ENCODE measurements around the gene CHD8.
"Not testable (repeated sequence)": the region's sequence is repeated elsewhere in the genome, so short reads cannot be mapped to it uniquely, and the experiment has no call there.

Gene CHD8

DNA sequence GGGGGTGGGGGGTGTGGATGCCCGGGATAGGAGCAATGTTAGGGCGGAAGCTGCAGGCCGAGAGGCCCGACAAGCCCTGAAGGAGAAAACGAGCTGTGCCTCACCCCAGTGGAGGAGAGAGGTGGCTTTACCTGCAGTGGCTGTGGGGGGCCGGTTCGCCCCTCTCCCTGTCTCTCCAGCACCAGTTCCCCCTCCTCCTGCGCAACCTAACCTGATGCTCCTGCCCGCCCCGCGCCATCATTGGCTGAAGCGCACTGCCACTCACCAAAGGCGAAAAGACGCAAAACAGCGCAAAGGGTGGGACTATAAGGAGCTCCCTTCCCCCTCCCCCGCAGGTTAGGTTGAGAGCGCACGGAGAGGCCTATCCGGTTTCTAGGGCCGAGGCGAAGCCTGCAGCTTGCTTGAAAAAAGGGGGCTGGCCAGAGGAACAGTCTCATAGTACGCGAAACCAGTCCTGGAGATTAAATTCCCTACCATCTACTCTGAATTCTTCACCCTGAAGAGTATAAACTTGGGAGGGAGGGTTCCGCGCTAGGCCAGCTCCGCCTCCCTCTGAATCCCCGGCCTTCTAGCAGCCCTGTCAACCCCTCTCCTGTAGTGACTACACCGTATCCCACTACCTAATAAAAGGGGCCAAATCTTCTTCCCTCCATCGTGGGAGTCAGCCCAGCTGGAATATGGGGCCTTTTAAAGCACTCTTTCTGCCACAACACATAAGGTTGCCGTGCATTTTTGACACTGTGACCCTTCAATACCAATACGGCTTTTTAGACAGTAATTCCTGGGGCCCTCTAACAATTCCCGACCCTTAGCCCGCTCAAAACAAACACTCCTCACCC, 18.6 kb downstream of the CHD8 start:
- peak; percentile 100 for DNase-seq

DNA sequence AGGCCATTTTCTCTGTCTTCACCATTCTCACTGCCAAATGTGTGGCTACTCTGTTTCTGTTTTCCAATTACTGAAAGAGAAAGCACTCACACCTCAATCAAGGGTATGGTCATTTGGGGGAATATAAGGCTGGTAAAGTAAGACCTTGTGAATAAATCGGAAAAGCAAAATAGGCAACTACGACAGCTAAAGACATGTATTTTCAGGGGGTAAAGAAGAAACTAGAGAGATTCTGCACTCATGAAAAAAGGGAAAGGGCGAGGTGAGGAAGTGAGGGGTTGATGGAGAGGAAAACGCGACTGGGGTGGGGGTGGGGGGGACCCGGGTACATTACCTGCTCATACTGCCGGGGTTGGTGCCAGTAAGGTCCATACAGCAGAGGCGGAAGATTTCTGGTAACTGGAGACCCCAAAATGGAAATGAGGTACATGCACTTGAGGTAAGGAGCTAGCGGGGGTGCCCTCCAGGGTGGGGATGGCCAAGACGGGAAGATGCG, 19.3 kb downstream of the CHD8 start:
- DNase-seq, result peak; percentile 34

DNA sequence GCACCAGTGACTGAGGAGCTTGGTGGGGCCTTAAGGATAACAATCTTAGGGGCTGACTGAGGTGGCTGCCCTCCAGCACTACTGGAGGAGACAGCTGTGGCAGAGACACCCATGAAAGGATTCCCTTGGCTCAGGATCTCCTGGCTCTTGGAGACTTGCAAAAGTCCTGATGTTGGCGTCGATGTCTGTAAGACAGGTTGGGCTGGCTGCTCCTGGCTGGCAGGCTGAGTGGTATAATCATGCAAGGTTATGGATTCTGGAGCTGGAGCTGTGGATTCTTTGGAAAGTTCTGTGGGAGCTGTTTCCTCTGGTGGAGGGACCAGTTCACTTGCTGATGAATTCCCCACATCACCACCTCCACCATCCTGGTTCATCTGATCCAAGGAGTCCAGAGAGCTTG, 24.8 kb downstream of the CHD8 start:
- DNase-seq, result no peak

DNA sequence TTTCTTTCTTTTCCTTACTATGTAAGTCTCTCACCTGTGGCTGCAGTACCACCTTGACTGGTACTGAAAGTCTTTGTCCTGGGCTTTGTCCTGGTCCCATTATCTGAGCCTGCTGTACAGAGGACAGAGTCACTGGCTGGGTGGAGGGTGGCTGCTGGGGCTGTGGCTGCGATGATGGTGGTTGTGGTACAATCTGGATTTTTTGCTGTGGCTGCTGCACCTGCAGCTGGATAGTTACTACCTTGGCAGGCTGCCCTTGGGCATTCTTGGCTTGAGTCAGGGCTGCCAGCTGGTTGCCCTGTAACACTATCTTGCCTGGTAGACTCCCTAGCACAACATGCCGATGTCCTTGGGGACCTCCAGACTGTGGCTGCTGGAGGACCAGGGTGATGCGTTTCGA, 27.0 kb downstream of the CHD8 start:
- peak; percentile 66 for DNase-seq

DNA sequence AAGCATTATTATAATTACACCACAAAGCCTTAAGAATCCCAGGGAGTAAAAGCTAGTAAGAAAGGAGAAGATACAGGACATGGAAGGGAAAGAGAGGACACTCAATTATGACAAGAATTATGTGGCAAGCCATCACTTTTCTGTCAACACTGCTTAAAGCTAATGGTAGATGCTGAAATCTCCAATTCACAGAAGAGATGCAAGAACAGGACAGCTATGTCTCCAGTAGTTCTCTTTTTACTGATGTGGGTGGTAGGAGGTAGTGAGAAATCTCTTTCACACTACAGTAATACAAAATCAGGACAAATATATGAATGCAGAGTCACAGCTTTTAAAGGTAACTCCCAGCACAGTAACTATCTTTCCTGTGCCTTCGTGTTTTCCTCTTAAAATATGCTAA, 29.2 kb downstream of the CHD8 start:
- no peak for DNase-seq

DNA sequence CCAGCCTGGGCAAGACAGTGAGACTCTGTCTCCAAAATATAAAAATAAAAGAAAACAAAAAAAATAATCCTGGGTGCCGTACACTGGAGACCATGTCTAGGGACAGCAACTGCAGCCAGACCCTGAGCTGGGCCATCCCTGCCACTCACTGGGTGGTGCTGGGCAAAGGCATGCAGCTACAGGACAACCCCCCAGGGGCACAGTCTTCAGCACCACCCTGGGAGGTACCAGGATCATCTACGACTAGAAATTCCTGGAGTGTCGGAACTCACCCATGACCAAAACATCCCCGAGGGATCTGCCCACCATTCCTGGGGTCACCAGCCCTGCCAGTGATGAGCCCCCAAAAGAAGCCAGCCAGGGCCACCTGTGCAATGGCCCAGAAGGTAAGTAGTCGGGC, 36.4 kb downstream of the CHD8 start:
- DNase-seq, result no peak

DNA sequence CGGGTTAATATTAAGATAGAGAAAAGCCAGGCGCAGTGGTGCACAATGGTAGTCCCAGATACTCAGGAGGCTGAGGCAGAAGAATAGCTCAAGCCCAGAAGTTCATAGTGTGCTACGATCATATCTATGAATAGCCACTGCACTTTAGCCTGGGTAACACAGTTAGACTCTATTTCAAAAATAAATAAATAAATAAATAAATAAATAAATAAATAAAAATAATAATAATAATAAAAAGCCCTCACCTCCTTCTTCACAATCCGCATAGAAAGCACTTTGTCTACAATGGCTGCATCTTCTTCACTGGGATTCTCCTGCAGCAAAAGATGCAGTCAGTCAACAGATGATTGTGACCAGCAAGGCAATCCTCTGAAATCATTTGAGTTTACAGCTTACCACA, 40.6 kb downstream of the CHD8 start:
- no peak for DNase-seq

DNA sequence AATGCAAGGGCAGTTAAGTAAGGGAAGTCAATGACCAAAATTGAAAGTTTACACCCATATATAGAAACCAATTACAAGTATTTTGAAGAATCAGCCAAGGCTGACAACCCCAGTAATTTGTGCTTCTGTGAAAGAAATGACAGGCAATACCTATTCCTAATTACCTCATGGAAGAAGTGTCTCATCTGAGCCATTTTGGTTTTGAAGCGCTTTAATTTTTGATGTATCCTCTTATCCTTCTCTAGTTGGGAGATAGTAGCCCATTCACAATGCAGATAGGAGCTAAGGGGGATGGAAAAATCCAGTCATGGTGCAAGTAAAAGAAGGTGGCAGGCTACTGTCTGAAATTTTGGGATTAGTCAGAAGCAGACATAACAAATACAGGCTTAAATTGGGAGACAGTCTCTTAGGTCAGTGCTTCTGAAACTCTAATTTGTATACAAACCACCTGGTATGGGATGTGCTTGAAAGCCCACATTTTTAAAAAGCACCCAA, 41.7 kb downstream of the CHD8 start:
- DNase-seq, result no peak

DNA sequence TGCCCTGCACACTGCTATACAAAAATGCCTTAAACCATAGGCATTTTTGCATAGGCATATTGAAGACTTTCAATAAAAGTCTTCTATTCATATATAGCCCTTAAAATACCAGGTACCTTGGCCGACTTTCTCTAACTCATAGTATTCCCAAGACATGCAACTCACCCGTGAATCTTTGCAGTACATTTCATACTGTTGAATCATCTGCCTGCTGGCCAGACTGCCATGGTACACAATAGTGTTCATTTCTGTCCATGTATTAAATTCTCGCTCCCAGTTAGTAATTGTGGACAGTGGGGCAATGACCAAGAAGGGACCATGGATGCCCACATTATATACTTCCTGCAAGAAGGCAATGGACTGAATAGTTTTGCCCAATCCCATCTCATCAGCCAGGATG, 47.8 kb downstream of the CHD8 start:
- no peak for DNase-seq

DNA sequence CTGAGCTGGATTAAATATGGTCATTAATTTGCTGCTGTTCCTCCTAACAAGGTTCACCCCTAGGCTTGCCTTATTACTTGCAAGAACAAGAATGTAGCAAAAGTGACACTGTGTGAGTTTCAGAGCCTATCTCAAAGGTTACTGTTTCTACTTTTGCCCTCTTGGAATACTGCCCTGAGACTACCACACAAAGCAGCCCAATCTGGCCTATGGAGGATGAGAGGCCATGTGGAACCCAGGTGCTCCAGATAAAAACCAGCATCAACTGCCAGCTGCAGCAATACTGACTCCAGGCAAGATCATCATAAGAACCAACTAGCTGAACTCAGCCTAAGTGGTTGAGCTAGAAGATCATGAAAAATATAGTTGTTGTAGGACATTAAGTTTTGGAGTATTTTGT, 49.7 kb downstream of the CHD8 start:
- DNase-seq, result no peak

DNA sequence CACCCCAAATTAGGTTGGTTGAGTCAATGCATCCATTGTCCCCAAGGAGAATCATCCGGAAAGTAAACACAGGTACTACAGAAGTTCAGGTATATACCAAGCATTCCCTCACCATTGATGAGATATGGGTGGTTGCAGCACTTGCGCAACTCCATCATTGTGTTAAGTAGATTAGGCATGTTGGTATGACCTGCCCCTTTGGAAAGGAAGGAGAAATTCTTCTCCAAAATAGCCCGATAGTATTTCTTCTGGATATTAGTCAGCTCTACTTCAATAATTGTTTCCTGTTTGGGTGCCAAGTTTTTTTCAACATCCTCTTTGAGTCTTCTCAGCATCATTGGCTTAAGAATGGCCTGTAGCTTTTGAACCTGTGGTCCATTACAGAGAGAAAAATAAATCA, 50.8 kb downstream of the CHD8 start:
- DNase-seq, result no peak

DNA sequence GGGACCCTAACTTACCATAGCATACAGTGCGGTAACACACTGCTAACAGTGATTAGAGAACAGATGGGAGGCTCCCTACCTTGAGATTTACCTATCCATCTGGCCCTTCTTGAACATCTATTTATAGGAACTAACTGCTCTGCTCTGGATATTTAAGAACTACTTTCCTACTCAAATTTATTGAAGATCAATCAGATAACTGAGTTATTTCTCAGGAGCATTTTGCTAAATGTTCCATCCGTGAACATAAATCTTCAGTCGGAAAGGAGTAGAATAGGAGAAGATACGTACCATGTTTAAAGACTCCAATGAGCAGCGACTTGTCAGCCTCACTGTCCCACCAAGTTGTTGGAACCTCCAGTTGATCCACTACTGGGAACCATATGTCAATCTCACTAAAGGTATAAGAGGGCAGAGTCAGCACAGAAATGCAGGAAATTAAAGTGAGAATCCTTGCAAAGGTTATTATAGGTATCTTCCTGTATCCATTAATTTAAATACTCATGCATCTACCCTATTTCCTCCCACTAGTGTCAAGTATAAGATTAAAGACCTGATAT, 56.5 kb downstream of the CHD8 start:
- no peak for DNase-seq

DNA sequence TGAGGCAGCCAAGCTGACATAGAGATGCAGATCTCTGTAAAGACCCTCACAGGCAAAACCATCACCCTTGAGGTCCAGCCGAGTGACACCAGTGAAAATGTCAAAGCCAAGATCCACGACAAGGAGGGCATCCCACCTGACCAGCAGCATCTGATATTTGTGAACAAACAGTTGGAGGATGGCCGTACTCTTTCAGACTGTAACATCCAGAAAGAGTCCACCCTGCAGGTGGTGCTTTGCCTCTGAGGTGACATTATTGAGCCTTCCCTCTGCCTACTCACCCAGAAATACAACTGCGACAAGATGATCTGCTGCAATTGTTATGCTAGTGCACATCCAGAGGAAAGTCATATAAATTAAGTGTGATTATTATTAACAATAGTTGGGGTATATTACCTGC, 57.0 kb downstream of the CHD8 start:
- no peak for DNase-seq

DNA sequence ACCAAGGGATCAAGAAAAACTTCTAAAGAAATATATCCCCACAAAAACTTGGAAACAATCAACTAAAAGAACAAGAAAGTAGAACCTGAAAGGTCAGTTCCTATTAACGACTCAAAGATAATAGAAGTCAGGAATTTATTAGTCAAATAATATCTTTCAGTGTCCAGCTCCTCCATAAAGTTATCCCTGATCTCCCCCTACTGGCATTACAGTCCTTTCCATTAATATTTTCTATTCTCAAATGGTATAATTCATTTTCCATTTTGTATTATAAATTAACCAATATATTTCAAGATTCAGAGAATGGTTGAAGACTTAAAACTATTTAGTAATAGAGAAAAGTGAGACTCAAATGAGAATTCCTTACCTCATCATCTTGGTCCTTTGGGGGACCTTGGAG, 60.5 kb downstream of the CHD8 start:
- no peak for DNase-seq

DNA sequence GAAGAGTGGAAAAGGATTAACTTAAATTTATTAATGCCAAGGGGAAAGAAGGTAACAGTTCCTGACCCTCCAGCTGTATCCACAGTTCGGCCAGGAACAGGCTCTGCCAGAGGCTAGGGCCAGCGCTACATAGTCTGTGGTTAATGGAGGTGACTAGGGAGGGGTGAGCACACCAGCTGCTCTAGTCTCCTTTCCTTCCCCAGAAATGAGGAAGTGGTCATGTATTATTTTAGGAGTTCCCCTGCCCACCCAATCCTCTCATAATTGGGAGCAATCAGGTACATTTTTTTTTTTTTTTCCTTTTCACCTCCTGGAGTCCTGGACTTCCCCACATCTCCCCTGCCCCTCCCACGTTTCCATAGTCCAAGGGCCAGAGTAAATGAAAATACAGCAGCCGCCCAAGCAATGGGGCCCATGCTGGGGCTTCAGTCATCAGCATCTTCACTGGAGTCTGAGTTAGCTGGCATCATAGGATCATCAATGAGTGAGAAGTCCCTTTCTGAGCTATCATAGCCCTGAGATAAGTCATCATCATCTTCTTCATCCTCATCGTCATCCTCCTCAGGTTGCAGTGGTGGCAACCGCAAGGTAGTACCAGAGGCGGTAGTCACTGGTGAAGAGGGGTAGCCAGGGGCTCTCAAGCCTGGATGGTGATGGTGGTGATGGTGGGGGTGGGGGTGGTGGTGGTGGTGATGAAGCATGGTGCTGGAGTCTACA, 70.6 kb downstream of the CHD8 start:
- peak; percentile 56 for DNase-seq

DNA sequence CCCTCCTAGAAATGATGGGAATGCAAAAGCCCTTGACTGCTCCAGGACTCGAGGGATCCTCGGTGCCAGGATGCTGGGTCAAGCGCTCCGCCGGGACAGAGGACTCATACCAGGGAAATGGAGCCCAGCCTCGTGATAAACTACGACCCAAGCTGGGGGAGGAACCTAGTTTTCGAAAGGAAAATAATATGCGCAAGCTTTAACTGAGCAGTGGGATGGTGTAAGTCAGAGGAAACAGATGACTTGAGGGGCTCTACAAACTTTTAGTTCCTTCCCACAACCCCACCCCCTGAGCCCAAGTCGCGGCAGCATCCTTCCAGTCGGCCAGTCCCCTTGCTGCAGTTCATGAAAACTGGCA, 71.5 kb downstream of the CHD8 start:
- peak; percentile 61 for DNase-seq

DNA sequence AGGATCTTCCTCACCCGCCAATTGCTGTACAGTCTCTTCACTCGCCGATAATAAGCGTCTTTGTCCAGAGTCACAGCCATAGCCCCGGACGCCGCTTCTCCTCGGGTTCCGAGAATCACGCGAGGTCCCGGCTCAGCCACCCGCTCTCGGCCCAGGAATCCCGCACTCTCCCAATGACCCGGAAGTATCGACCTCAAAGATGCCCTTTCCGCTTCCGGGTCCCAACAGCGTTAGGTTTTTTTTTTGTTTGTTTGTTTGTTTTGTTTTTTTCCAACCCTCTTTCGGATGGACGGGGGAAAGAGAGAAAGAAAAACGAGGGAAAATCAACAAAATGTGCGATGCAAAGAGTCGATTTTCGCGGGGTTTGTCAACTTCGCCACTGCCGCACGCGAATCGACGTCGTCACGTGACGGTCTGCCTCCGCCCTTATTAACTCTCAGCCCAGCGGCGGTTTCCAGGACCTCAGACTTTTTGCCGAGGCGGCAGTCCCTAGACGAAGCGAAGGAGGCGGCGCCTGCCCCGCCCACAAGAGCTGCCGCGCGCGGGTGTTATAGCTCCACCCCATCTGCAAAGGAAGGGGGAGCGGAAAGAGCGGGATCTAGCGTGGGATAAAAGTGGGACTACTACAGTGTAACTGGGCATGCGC, 72.0 kb downstream of the CHD8 start, which contains the start of gene SUPT16H:
Gene SUPT16H, minus strand, starts transcription at position 172 of the 646 bp plus-strand sequence. Its CDS starts 92 bp downstream, at position 80.
- peak; percentile 99 for DNase-seq

DNA sequence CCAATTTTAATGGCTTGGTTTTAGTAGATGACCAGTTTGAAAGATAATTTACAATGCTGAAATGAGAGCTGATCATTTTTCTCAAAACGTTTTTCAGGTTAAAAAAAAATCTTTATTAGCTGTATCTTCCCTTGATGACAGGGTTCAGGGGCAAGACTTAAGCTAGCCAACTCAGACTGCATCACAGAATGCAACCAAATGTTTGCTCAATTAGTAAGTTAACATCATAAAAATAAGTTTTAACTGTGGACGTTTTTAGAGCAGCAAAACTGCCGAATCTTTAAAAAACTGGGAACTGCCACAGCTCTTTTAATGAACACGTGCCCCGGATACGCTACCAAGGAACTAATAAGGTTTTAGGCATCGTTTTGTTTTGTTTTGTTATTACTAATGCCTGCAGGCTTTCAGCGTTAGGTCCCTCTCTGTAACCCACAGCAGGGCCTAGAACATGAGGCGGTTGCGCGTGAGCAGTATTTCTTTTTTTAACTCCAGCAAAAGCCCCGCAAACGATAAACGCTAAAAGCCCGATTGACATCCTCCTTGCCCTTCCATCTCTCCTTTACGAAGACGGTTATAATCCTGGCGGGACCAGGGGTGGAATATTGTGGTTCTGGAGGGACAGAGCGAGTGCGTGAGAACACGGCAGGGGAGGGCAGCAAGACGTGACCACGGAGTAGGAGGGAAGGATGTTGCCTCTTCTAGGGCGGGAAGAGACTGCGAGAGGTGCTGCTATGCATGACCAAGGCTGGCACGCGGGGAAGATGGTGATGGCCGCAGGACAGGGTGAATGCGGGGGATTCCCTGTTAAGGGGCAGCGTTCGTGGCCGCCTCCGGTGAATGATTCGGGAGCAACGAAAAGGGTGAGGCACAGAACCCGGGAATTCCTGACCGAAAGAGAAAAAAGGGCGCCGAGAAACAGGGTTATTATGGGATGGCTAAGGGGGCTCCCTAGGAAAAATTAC, 72.8 kb downstream of the CHD8 start:
- DNase-seq, result peak; percentile 77

DNA sequence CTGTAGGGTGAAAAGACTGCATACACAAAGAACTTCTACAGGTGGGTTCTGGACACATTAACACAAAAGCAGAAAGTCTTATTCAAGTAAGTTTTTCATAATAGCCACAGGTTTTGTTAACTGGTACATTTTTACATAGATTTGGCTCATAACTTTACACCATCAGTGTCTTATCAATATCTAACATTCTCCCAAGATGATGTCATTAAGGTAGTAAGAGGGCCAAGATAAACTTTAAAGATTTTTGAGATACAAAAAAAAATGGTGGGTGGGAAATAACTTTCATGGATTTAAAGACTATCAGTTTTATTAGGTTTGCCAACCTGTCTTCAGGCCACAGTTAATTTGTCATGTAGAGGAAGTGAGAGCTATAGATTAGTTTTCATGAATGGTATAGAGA, 73.8 kb downstream of the CHD8 start:
- DNase-seq, result no peak

DNA sequence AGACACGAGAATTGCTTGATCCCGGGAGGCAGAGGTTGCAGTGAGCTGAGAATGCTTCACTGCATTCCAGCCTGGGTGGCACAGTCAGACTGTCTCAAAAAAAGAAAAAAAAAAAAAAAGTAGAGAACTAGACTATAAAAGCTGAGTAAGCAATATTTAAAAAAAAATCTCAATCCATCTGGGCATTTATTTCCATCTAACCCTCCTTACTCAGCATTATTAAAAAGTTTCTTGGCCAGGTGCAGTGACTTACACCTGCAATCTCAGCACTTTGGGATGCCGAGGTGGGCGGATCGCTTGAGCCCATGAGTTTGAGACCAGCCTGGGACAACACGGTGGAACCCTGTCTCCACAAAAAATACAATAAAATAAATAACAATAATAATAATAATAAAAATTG, 76.6 kb downstream of the CHD8 start:
- DNase-seq, result no peak

DNA sequence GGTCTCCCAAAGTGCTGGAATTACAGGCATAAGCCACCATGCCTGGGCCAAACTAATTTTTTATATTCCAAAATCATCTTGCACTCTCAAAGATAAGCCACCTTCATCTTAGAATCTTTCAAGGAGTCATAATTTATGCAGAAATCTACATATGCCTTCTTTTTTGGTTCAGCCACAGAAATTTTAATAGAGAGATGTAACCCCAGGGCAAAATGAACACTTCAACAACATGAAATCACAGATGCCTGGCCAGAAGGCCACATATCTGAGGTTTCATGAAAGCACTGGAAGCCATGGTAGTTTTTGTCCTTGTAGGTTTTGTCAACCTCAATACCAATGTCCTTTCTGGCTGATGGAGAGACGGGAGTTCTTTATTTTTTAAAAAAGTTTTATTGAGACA, 81.9 kb downstream of the CHD8 start:
- DNase-seq, result no peak

DNA sequence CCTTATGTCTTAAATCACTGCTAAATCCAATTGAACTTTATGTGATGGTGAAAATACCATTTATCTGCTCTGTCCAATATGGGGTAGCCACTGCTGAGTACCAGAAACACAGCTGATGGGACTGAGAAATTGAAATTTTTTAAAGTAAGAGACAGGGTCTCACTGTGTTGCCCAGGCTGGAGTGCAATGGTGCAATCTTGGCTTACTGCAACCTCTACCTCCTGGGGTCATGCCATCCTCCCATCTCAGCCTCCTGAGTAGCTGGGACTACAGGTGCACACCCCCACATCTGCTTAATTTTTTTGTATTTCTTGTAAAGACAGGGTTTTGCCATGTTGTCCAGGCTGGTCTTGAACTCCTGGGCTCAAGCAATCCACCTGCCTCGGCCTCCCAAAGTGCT, 83.1 kb downstream of the CHD8 start:
- DNase-seq, result not testable (repeated sequence)

All from NCI-H69 (cell line).